Epithelial cell of esophagus (primary cell): ENCODE measurements around the gene SNCAIP.

Experiments used
- DNase-seq: peaks from one replicate; pipeline ENCODE4 v3.0.0; 2010; ENCODE audit warnings: low read depth
- H3K4me3 ChIP-seq: 2 replicates; pipeline ENCODE4 v1.5.1; 2011; ENCODE audit warnings: mild to moderate bottlenecking, low read length, control low read depth
- TF ChIP-seq, protein P1 (sequence below): IDR thresholded peaks from 2 replicates; pipeline ENCODE4 v1.5.1; 2011; ENCODE audit warnings: low read depth, mild to moderate bottlenecking, low read length, control low read depth, inconsistent platforms; ENCODE audit not compliant: insufficient read depth; ENCODE audit errors: missing control alignments

Gene SNCAIP

DNA sequence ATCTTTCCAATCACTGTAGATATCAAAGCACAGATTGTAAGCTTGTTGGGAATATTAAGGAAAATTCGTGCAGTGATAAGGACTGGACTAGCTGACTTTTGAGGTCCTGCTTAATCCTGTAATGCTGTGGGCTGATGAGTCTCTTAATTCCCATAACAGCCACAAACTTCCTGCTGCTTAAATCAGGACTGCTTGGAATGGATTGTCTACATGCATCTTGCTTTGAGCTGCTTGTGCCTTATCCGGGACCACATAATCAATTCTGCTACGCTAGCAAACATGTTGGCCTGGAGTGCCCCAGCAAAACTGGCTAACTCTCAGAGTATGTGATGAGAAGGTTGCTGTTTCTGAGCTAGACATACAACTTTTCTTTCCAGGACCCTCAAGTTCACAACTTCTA, 79.6 kb downstream of the SNCAIP start:
- TF ChIP-seq, protein P1, sequence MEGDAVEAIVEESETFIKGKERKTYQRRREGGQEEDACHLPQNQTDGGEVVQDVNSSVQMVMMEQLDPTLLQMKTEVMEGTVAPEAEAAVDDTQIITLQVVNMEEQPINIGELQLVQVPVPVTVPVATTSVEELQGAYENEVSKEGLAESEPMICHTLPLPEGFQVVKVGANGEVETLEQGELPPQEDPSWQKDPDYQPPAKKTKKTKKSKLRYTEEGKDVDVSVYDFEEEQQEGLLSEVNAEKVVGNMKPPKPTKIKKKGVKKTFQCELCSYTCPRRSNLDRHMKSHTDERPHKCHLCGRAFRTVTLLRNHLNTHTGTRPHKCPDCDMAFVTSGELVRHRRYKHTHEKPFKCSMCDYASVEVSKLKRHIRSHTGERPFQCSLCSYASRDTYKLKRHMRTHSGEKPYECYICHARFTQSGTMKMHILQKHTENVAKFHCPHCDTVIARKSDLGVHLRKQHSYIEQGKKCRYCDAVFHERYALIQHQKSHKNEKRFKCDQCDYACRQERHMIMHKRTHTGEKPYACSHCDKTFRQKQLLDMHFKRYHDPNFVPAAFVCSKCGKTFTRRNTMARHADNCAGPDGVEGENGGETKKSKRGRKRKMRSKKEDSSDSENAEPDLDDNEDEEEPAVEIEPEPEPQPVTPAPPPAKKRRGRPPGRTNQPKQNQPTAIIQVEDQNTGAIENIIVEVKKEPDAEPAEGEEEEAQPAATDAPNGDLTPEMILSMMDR = no peak
- no peak overlapping the region for H3K4me3 ChIP-seq
- DNase-seq = no peak

DNA sequence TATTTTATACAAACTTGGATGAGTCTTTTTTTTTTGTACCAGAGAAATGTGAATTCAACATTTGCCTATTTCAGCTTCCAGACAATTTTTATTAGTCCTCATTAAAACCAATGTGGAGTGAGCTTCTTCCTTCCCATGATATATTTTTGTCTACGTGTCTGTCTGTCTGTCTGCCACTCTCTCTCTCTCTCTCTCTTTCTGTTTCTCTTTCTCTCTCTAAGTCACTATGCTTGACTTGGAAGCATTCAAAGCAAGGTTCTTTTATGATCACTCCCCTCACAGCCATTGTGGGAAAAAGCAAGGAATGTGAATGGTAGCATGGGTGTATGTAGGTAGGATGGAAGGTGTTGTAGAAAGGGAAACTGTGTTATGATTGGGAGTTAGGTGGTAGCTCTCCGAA, 80.2 kb downstream of the SNCAIP start:
- H3K4me3 ChIP-seq = no peak overlapping the region
- TF ChIP-seq, protein P1 = no peak
- DNase-seq = no peak

DNA sequence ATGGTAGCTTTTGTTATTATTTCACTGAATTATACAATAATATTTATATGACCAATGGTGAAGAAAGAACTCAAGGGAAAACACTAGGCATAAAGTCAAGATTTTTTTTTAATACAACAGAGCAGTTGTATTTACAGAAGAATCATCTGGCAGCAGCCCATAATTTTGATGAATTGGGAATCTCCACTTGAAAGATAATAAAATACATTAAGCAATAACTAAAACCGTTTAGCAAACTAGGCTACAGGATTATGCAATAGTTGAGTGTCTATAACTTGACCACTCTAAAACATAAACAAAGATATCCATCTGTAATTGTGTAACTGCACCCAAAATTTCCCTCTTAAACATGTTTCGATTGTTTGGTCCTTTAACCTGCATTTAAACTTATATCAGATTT, 80.8 kb downstream of the SNCAIP start:
- no peak for DNase-seq
- TF ChIP-seq, protein P1 = no peak
- H3K4me3 ChIP-seq = no peak overlapping the region

DNA sequence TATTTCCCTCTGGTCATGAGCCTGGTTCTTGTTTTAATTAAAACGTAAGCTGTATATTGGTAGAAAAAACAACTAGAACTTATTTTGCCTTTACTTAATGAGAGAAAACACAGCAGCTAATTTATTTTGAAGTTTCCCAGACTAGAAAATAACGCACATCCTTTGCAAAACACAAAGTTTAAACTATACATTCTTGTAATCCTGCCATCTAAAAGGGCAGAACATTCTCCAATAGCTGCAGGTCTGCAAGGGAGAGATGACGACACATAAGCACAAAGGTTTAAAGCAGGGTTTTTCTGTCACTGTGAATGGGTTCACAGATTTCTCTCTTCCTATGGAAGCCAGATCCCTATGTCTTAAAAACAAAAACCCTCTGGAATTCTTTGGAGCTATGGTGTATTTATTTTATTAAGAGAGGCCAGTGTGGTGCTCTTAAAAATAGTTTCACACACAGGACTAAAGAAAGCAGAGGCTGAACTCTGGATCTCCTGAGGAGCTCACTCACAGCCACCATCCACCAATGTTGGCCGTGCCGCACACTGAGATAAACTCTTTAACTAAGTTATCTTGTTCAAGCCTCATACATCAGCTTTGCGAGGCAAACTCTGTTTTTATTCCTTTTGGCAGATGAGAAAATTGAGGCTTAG, 82.4 kb downstream of the SNCAIP start:
- no peak for DNase-seq
- TF ChIP-seq, protein P1 = no peak
- H3K4me3 ChIP-seq = no peak overlapping the region

DNA sequence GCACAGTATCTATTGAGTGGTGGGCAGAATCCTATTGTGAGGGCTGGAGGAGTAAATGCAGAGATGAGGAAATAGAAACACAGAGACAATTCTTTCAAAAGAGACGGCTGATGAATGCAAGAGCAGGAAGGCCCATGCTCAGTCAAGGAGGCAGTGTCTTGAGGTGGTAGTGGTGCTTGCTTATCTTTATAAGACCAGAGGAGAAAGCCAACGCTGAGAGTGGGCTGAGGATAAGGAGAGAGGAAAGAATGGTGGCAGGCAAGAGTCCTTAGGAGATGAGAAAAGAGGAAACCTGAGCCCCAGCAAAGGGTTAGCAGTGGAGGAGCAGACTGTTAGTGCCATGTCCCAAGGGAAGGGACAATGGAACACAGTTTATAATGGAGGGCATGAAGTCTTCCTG, 86.0 kb downstream of the SNCAIP start:
- TF ChIP-seq, protein P1 = no peak
- no peak for DNase-seq

DNA sequence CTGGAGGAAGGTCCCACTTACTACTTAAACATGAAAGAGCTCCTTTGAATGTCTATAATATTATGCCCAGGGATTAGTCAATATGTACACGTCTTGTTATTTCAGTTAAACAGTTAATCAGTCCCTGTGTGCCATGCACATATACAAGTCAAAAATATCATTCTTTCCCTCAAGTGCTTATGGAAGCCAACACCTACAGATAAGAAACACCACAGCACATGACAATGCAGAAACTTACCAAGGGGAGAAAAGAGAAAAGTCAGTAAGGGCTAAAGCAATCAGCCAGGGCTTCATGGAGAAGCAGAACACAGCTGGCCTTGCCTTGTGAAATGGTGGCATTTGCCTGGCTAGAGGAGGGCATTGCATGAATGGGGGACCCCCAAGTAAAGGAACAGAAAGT, 88.3 kb downstream of the SNCAIP start:
- no peak overlapping the region for H3K4me3 ChIP-seq
- DNase-seq = no peak
- TF ChIP-seq, protein P1 = no peak

More for the DNA sequence above, 86.0 kb downstream of the SNCAIP start:
- H3K4me3 ChIP-seq = no peak overlapping the region

DNA sequence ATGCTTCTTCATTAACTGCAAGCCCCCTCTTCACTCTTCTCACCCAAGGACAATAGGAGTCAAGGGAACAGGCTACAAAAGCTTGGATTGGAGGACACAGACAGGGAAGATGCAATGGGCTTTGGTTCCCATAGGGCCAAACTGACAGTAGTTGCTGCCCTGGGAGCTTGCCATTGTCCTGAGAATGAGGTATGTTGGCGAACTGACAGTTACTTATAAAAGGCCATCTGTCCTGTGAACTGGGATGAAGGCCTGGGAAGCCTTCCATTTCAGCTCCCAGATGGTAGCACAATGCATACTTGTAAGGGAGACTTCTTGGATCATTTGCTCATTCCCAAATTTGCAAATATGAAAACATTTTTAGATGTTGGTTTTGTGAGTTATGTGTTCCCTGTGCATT, 88.9 kb downstream of the SNCAIP start:
- TF ChIP-seq, protein P1 = no peak
- DNase-seq = no peak
- H3K4me3 ChIP-seq = no peak overlapping the region
